Thymus (tissue), 11 donors: Measurements from ENCODE around the gene PCDHGA10. TPM values are rescaled to one million over a fixed set of nuclear protein-coding genes. Genes with fewer than 3 reads are reported as not detected.
A peak's percentile ranks its signal among the peaks of the same experiment; 100 is the strongest.
"Not testable (repeated sequence)": the region's sequence is repeated elsewhere in the genome, so short reads cannot be mapped to it uniquely, and the experiment has no call there.

Source experiments
- DNase-seq, 9 donors: peaks; one replicate each; pipeline ENCODE4 v3.0.0-alpha.2; 2013; ENCODE audit warnings: low spot score in 9 of 9, low read depth in 6 of 9, missing footprints in 1 of 9
- H3K27ac ChIP-seq, 2 donors: one replicate each; pipeline ENCODE4 v1.5.1; 2013; ENCODE audit warnings: control low read depth in 1 of 2, low read depth in 1 of 2, low read length in 1 of 2, mild to moderate bottlenecking in 1 of 2, moderate library complexity in 1 of 2
- H3K27me3 ChIP-seq, 2 donors: one replicate each; pipeline ENCODE4 v1.5.1; 2013; ENCODE audit warnings: low read length in 1 of 2; ENCODE audit not compliant: control insufficient read depth in 2 of 2, insufficient read depth in 1 of 2
- H3K36me3 ChIP-seq, 2 donors: one replicate each; pipeline ENCODE4 v1.5.1; 2013; ENCODE audit warnings: low read length in 1 of 2, mild to moderate bottlenecking in 1 of 2, moderate library complexity in 1 of 2; ENCODE audit not compliant: control insufficient read depth in 2 of 2, insufficient read depth in 2 of 2
- H3K4me1 ChIP-seq, 2 donors: one replicate each; pipeline ENCODE4 v1.5.1; 2013; ENCODE audit warnings: low read length in 2 of 2; ENCODE audit not compliant: control insufficient read depth in 2 of 2, insufficient read depth in 2 of 2
- H3K4me3 ChIP-seq, 2 donors: one replicate each; pipeline ENCODE4 v1.5.1; 2013; ENCODE audit warnings: low read length in 2 of 2, control low read depth in 1 of 2, mild to moderate bottlenecking in 1 of 2
- H3K9me3 ChIP-seq, 2 donors: one replicate each; pipeline ENCODE4 v1.5.1; 2013; ENCODE audit warnings: low read length in 1 of 2, mild to moderate bottlenecking in 1 of 2; ENCODE audit not compliant: control insufficient read depth in 2 of 2, insufficient read depth in 1 of 2
- WGBS: extraction: QIAGEN DNeasy Blood & Tissue Kit; methylation state at CpG from one replicate; pipeline ENCODE4 v1.1.7; 2013; 5-methylcytosine and 5-hydroxymethylcytosine counted together
- polyA plus RNA-seq: library from polyadenylated mRNA; stranded (reverse); fragments of 200-250 nt; gene quantifications from one replicate; pipeline ENCODE4 v1.2.3, GENCODE V29; 2013
- total RNA-seq: library from RNA; stranded (reverse); fragments of 120-200 nt; gene quantifications from one replicate; pipeline ENCODE4 v1.2.4, GENCODE V29; 2013
- donor health status: healthy.

The PCDHGA10 gene
- total and polyA plus RNA-seq, 2 donors, result 0.61 to 0.87 TPM

DNA sequence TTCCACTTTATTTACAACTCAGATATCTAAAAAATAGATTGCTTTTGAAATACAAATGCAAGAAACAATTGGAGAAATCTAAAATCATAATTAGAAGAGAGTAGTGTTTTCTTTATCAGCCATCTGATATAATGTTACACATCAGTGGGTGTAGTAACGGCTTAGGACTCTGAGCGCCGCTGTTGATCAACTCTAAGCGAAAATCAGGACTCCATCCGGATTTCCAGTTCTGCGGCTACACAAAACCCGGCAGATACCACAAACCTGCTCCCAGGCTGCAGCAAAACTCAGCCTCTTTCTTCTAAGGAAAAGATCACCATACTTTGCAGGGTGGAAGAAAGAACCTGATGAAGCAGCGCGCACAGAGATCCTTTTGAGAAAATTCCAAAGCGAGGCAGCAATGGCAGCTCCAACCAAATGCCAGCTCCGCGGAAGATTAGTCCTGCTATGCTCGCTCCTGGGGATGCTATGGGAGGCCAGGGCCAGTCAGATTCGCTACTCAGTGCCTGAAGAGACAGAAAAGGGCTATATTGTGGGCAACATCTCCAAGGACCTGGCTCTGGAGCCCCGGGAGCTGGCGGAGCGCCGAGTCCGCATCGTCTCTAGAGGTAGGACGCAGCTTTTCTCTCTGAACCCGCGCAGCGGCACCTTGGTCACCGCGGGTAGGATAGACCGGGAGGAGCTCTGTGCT is 10.1 kb upstream of the PCDHGA10 start, which contains the start of gene PCDHGA9:
Gene PCDHGA9, plus strand, starts transcription at position 226 of the 691 bp plus-strand sequence. Its CDS starts 175 bp downstream, at position 401.
- Histone ChIP-seq H3K36me3 (no peaks in the 10 kb centered on the region), H3K4me1 (no peaks in the 10 kb centered on the region), H3K27me3 (peaks cover 3 to 68% of the 10 kb centered on the region in 2 donors), H3K27ac (no peak within 1 kb of the TSS), H3K9me3 (peaks cover 4 to 27% of the 10 kb centered on the region in 2 donors), H3K4me3 (no peak within 1 kb of the TSS)
- DNase-seq, result peak in 1 of 9 donors; percentile 27
- 23% methylated on average over 27 of the region's 27 CpGs for WGBS

DNA sequence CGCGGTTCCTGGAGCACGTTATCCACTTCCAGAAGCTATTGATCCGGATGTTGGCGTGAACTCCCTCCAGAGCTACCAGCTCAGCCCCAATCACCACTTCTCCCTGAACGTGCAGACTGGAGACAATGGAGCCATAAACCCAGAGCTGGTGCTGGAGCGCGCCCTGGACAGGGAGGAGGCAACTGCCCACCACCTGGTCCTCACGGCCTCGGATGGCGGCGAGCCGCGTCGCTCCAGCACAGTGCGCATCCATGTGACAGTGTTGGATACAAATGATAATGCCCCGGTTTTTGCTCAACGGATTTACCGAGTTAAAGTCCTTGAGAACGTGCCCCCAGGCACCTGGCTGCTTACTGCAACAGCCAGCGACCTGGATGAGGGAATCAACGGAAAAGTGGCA is 9.4 kb upstream of the PCDHGA10 start:
- Histone ChIP-seq H3K36me3 (no peaks in the 10 kb centered on the region), H3K27ac (no peak overlapping the region), H3K4me3 (no peak overlapping the region), H3K27me3 (peaks cover 5 to 70% of the 10 kb centered on the region in 2 donors), H3K9me3 (peaks cover 7 to 34% of the 10 kb centered on the region in 2 donors), H3K4me1 (no peaks in the 10 kb centered on the region)
- WGBS, result 37% methylated on average over 22 of the region's 22 CpGs
- DNase-seq, result no peak

GRCh38 chr5:141407790-141408505 is 4.8 kb upstream of the PCDHGA10 start, which contains the start of gene PCDHGB6:
TSS of gene PCDHGB6 (plus strand) at chr5:141408021. CDS start at chr5:141408203, 182 bp downstream.
- peaks cover 13 to 32% of the 10 kb centered on the region in 2 donors for H3K9me3 ChIP-seq
- peak within 1 kb of the TSS in 1 of 2 donors; percentile 25 for H3K4me3 ChIP-seq
- H3K4me1 ChIP-seq, H3K27ac ChIP-seq, H3K36me3 ChIP-seq: not testable (repeated sequence)
- DNase-seq, result peak in 1 of 9 donors; percentile 46
- peaks cover 19 to 79% of the 10 kb centered on the region in 2 donors for H3K27me3 ChIP-seq
- 17% methylated on average over 51 of the region's 51 CpGs for WGBS

- 35% methylated on average over 64 of the region's 64 CpGs for WGBS
- Histone ChIP-seq H3K4me3 (no peak overlapping the region), H3K9me3 (peaks cover 13 to 34% of the 10 kb centered on the region in 2 donors)
These were observed 3.0 kb upstream of the PCDHGA10 start for GRCh38 chr5:141409598-141410306.

DNA sequence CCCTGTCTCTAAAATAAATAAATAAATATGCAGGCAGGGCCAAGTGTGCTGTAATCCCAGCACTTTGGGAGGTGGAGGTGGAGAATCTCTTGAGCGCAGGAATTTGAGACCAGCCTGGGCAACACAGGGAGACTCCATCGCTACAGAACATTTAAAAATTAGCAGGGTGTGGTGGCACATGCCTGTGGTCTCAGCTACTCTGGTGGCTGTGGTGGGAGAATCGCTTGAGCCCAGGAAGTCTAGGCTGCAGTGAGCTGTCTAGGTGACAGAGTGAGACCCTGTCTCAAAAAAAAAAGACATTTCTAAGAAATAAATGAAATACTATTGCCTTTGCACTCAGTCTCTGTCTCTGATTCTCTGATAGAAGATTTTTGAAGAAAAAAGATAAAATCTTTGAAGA is 1.2 kb upstream of the PCDHGA10 start:
- Histone ChIP-seq H3K4me3 (no peak overlapping the region), H3K9me3 (peaks cover 13 to 34% of the 10 kb centered on the region in 2 donors), H3K27me3 (peaks cover 38 to 89% of the 10 kb centered on the region in 2 donors), H3K27ac (no peak overlapping the region), H3K4me1 (peaks cover 0 to 4% of the 10 kb centered on the region in 2 donors), H3K36me3 (no peaks in the 10 kb centered on the region)
- DNase-seq, result no peak
- WGBS, result 71% methylated on average over 3 of the region's 3 CpGs

More at GRCh38 chr5:141409598-141410306, 3.0 kb upstream of the PCDHGA10 start:
- no peak for DNase-seq
- H3K4me1 ChIP-seq, result peaks cover 0 to 4% of the 10 kb centered on the region in 2 donors
- peaks cover 31 to 79% of the 10 kb centered on the region in 2 donors for H3K27me3 ChIP-seq
- no peak overlapping the region for H3K27ac ChIP-seq
- no peaks in the 10 kb centered on the region for H3K36me3 ChIP-seq

GRCh38 chr5:141413540-141414069 is 818 bp downstream of the PCDHGA10 start:
- peaks cover 50 to 94% of the 10 kb centered on the region in 2 donors for H3K27me3 ChIP-seq
- peak overlapping the region; percentile 29 to 32 for H3K4me3 ChIP-seq

GRCh38 chr5:141414548-141415274 is 1.9 kb downstream of the PCDHGA10 start:
- H3K27me3 ChIP-seq, result peaks cover 52 to 94% of the 10 kb centered on the region in 2 donors
- H3K4me3 ChIP-seq, DNase-seq, H3K36me3 ChIP-seq, H3K4me1 ChIP-seq, H3K27ac ChIP-seq: not testable (repeated sequence)
- 33% methylated on average over 46 of the region's 46 CpGs for WGBS
- H3K9me3 ChIP-seq, result peaks cover 14 to 31% of the 10 kb centered on the region in 2 donors

More at GRCh38 chr5:141413540-141414069, 818 bp downstream of the PCDHGA10 start:
- Histone ChIP-seq H3K9me3 (peaks cover 14 to 29% of the 10 kb centered on the region in 2 donors), H3K36me3 (no peaks in the 10 kb centered on the region), H3K27ac (no peak overlapping the region), H3K4me1 (peaks cover 0 to 4% of the 10 kb centered on the region in 2 donors)
- WGBS, result 16% methylated on average over 25 of the region's 25 CpGs
- no peak for DNase-seq

GRCh38 chr5:141415275-141415618 is 2.5 kb downstream of the PCDHGA10 start:
- not testable (repeated sequence) for H3K4me3 ChIP-seq, H3K4me1 ChIP-seq, H3K27ac ChIP-seq, DNase-seq, H3K36me3 ChIP-seq
- H3K27me3 ChIP-seq, result peaks cover 48 to 94% of the 10 kb centered on the region in 2 donors
- peaks cover 12 to 27% of the 10 kb centered on the region in 2 donors for H3K9me3 ChIP-seq
- 28% methylated on average over 24 of the region's 24 CpGs for WGBS
